Nephron (organoid): Measurements from ENCODE around the gene TMEM219.
"Not testable (repeated sequence)": the region's sequence is repeated elsewhere in the genome, so short reads cannot be mapped to it uniquely, and the experiment has no call there.

Source experiments
- H3K27ac Mint-ChIP-seq, 3 experiments: 2 replicates each; pipeline ENCODE4 v1.8.0; 2020; ENCODE audit warnings: mixed read lengths in 3 of 3, mild to moderate bottlenecking in 2 of 3, moderate library complexity in 1 of 3
- H3K27me3 Mint-ChIP-seq: 2 replicates; pipeline ENCODE4 v1.8.0; 2021; ENCODE audit warnings: low read depth, mild to moderate bottlenecking, moderate library complexity, mixed read lengths
- H3K36me3 Mint-ChIP-seq: 2 replicates; pipeline ENCODE4 v1.8.0; 2020; ENCODE audit warnings: low read depth, mixed read lengths
- H3K4me1 Mint-ChIP-seq: 2 replicates; pipeline ENCODE4 v1.8.0; 2020; ENCODE audit warnings: mixed read lengths
- H3K4me3 Mint-ChIP-seq, 3 experiments: 2 replicates each; pipeline ENCODE4 v1.8.0; 2020; ENCODE audit warnings: mild to moderate bottlenecking in 3 of 3, mixed read lengths in 3 of 3, moderate library complexity in 2 of 3
- H3K9me3 Mint-ChIP-seq: 2 replicates; pipeline ENCODE4 v1.8.0; 2020; ENCODE audit warnings: mixed read lengths
- CTCF ChIP-seq, 3 experiments: fragments of 200-600 bp; sonication (generic); IDR thresholded peaks; one replicate each; pipeline ENCODE4 v1.5.0; 2021; ENCODE audit warnings: antibody characterized with exemption in 3 of 3; ENCODE audit not compliant: unreplicated experiment in 3 of 3

TMEM219 gene

GRCh38 chr16:29925781-29926710 lies 35.8 kb upstream of the TMEM219 start, which contains the start of gene KCTD13:
TSS of gene KCTD13 (minus strand) at chr16:29926226. CDS start at chr16:29926033, 193 bp downstream.
- H3K4me3 Mint-ChIP-seq, result peak within 1 kb of the TSS; percentile 90 to 97 (median 97)
- H3K4me1 Mint-ChIP-seq, result peaks cover 35% of the 10 kb centered on the region
- H3K27ac Mint-ChIP-seq, result peak within 1 kb of the TSS; percentile 98 to 99 (median 99)
- H3K27me3 Mint-ChIP-seq, result no peaks in the 10 kb centered on the region
- peaks cover 8% of the 10 kb centered on the region for H3K36me3 Mint-ChIP-seq
- TF ChIP-seq CTCF (IDR thresholded peaks at IDR 0.05; ENCODE audit: unreplicated experiment in 3 of 3), result no peak
- H3K9me3 Mint-ChIP-seq, result no peaks in the 10 kb centered on the region

- H3K36me3 Mint-ChIP-seq, result peaks cover 5% of the 10 kb centered on the region
- no peak for TF ChIP-seq CTCF (IDR thresholded peaks at IDR 0.05; ENCODE audit: unreplicated experiment in 3 of 3)
- H3K9me3 Mint-ChIP-seq, result no peaks in the 10 kb centered on the region
- H3K4me1 Mint-ChIP-seq, result peaks cover 35% of the 10 kb centered on the region
- peak overlapping the region; percentile 90 to 97 (median 97) for H3K4me3 Mint-ChIP-seq
- no peaks in the 10 kb centered on the region for H3K27me3 Mint-ChIP-seq
- peak overlapping the region; percentile 98 to 99 (median 99) for H3K27ac Mint-ChIP-seq
These were observed 35.2 kb upstream of the TMEM219 start for GRCh38 chr16:29926711-29927052.

- no peak for TF ChIP-seq CTCF (IDR thresholded peaks at IDR 0.05; ENCODE audit: unreplicated experiment in 3 of 3)
- Mint-ChIP-seq H3K4me3 (peak overlapping the region; percentile 90 to 97 (median 97)), H3K27ac (peak overlapping the region; percentile 98 to 99 (median 99)), H3K9me3 (no peaks in the 10 kb centered on the region), H3K27me3 (no peaks in the 10 kb centered on the region), H3K36me3 (peaks cover 5% of the 10 kb centered on the region), H3K4me1 (peaks cover 35% of the 10 kb centered on the region)
These were observed 34.6 kb upstream of the TMEM219 start for GRCh38 chr16:29927070-29927905.

DNA sequence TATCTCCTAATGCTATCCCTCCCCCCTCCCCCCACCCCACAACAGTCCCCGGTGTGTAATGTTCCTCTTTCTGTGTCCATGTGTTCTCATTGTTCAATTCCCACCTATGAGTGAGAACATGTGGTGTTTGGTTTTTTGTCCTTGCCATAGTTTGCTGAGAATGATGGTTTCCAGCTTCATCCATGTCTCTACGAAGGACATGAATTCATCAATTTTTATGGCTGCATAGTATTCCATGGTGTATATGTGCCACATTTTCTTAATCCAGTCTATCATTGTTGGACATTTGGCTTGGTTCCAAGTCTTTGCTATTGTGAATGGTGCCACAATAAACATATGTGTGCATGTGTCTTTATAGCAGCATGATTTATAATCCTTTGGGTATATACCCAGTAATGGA lies 30.1 kb upstream of the TMEM219 start:
- H3K27me3 Mint-ChIP-seq, H3K9me3 Mint-ChIP-seq, H3K4me3 Mint-ChIP-seq, H3K36me3 Mint-ChIP-seq, H3K27ac Mint-ChIP-seq: not testable (repeated sequence)
- H3K4me1 Mint-ChIP-seq, result peaks cover 10% of the 10 kb centered on the region

DNA sequence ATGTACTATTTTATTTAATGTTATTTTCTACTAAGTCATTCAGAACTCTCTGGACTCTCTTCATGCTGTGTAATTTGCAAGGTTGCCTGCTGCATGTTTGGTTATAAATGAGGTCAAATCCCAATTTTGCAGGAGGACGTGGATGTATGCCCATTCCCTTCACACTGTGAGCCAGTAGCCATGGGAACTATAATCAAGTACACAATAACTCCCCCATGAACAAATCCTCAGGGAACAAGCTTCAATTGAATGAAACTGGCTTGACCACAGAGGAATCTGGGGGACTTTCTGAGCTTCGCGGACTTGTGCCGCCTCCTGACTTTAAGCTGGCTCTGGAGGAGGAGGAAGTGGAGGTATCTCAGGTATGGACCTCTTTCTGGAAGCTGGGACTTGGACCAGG lies 21.2 kb upstream of the TMEM219 start:
- no peaks in the 10 kb centered on the region for H3K9me3 Mint-ChIP-seq
- H3K4me1 Mint-ChIP-seq, result peaks cover 23% of the 10 kb centered on the region
- peak overlapping the region in 2 of 3 experiments; percentile 36 to 38 for H3K27ac Mint-ChIP-seq
- no peaks in the 10 kb centered on the region for H3K27me3 Mint-ChIP-seq
- no peak overlapping the region for H3K4me3 Mint-ChIP-seq
- no peaks in the 10 kb centered on the region for H3K36me3 Mint-ChIP-seq
- no peak for TF ChIP-seq CTCF (IDR thresholded peaks at IDR 0.05; ENCODE audit: unreplicated experiment in 3 of 3)
